PC-3 (cell line): ENCODE results near the gene TMEM141.

Experiments used
- EZH2 ChIP-seq: fragments of 300-600 bp; sonication (generic); IDR thresholded peaks from one replicate; pipeline ENCODE4 v1.6.1; 2017; ENCODE audit warnings: antibody characterized with exemption, mild to moderate bottlenecking, low read length; ENCODE audit not compliant: unreplicated experiment
- EZH2phosphoT487 ChIP-seq: fragments of 300-600 bp; sonication (generic); IDR thresholded peaks from 2 replicates; pipeline ENCODE4 v1.6.1; 2018; ENCODE audit warnings: mild to moderate bottlenecking, antibody characterized with exemption, low read length, borderline replicate concordance
- TF ChIP-seq, protein P1 (sequence below): fragments of 300-600 bp; sonication (generic); conservative IDR thresholded peaks from 2 replicates; pipeline ENCODE4 v1.5.1; 2017; ENCODE audit warnings: antibody characterized with exemption, low read depth, mild to moderate bottlenecking, low read length

DNA sequence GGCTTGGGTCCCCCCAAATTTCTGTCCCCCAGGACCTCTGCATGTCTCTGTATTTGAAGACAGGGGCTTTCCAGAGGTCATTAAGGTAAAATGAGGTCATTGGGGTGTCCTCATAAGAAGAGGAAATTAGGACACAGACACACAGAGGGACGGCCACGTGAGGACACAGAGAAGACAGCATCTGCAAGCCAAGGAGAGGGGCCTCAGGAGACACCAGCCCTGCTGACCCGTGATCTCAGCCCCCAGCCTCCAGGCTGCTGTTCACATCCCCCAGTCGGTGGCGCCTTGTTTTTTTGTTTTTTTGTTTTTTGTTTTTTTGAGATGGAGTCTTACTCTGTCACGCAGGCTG lies 3.8 kb downstream of the TMEM141 start:
- TF ChIP-seq, protein P1, sequence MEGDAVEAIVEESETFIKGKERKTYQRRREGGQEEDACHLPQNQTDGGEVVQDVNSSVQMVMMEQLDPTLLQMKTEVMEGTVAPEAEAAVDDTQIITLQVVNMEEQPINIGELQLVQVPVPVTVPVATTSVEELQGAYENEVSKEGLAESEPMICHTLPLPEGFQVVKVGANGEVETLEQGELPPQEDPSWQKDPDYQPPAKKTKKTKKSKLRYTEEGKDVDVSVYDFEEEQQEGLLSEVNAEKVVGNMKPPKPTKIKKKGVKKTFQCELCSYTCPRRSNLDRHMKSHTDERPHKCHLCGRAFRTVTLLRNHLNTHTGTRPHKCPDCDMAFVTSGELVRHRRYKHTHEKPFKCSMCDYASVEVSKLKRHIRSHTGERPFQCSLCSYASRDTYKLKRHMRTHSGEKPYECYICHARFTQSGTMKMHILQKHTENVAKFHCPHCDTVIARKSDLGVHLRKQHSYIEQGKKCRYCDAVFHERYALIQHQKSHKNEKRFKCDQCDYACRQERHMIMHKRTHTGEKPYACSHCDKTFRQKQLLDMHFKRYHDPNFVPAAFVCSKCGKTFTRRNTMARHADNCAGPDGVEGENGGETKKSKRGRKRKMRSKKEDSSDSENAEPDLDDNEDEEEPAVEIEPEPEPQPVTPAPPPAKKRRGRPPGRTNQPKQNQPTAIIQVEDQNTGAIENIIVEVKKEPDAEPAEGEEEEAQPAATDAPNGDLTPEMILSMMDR: no peak
- TF ChIP-seq EZH2 (no peak), EZH2phosphoT487 (no peak)
